ENCODE results near the gene AJM1. TPM values are rescaled to one million over a fixed set of nuclear protein-coding genes. Genes with fewer than 3 reads are reported as not detected.

The AJM1 gene
- total RNA-seq, 1 donor from 2014 or later, result 1.1 TPM

DNA sequence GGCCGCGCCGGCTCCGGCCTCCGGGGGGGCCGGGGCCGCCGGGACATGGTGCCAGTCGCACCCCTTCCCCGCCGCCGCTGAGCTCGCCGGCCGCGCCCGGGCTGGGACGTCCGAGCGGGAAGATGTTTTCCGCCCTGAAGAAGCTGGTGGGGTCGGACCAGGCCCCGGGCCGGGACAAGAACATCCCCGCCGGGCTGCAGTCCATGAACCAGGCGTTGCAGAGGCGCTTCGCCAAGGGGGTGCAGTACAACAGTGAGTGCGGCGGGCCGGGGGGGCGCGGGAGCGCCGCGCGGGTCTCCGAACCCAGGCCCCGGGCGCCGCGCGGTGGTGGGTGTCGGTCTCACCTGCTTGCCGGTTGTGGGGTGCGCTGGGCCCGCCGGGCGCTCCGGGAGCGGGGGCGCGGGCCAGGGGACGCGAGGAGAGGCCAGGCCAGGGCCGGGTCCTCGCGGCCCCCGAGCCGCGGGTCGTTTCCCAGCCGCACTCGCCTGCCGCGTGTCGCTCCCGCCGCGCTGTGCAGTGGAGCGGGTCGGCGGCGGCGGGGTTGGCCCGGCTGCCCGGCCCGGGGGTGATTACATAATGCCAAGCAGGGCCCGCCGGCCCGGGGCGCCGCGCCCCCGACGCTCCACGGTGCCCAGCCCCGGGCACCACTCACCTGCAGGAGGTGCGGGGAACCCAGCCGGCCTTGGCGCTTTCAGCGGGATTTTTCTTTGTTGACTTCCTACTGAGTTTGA, 34.0 kb upstream of the AJM1 start:
- peak; percentile 17 for ATAC-seq

- ATAC-seq, result no peak
Observed at GRCh38 chr9:136808806-136809158, 33.5 kb upstream of the AJM1 start.

DNA sequence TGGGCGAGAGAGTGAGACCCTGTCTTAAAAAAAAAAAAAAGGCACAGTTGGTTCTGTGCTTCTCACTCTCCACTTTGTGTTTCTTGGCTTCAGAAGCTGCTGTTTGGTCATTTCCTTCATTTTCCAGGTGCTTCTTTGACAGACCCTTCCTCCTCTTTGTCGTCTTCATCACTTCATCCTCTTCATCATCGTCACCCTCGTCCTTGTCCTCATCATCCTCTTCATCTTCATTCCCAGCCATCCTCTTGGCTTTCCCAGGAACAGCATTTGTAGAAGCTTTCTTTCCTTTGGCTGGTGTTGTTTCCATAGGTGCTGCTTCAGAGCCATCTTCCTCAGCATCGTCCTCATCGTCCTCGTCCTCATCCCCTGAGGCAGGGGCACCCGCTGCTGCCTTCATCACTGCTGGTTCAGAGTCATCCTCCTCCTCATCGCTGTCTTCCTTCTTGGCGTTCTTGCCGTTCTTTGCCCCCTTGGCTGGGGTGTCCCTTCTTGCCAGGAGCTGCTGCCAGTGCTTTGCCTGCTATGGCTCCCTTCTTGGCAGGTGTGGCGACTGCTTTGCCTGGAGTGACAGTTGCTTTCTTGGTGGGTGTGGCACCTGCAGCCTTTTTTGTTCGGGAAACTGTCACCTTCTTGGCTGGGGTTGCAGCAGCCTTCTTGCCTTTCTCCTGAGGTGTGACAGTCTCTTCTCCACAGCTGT, 27.4 kb upstream of the AJM1 start:
- ATAC-seq, result no peak

DNA sequence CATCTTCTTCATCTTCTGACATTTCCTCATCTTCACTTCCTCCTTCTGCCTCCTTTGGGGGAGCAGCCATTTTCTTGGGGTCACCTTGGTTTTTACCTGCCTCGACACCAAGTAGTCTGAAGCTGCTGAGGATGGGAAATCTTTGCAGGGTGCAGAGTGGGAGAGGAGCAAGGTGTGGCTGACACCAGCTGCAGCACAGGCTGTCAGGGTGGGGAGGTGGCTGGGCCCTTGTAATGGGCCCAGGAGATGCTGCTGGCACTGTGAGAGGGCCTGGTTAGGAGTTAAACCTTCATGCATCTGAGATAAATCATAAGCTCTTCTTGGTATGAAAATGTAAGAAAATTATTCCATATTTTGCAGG, 26.9 kb upstream of the AJM1 start:
- no peak for ATAC-seq

DNA sequence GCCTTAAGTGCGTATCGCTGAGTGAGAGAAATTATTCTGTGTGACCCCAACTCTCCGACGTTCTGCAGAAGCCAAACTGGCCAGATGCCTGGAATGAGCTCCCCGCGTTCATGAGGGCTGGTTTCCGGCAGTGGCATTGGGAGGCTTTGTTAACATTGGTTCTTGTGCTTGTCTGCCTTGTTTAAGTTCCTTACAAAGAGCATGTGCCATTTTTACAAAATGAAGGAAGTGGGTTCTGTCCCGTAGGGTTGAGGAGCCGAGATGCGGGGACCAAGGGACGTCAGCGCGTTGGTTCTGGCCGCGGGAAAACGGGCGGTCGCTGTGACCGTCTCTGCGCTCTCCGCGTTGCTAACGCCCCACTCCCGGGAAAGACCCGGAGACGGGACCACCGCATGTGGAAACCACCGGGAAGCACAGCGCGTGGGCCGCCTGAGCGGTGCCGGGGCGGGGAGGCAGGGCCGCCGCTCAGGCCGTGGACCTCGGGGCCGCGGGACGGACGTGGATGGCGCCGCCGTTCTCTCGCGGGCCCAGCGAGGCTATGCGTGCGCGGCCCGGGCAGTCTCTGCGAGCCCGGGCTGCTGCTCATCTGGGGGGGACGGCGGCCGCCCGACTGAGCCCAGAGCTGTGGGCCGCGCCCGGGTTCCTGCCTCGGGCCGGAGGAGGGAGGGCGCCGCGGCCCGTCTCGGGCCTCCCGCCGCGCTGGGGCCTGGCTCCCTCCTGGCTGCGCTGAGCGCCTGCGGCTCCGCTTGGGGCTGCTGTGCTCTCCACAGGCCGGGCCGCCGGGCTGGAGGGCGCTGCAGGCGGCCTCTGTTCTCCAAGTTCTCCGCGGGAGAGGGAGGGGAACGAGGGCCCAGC, 21.1 kb upstream of the AJM1 start:
- peak; percentile 22 for ATAC-seq

GRCh38 chr9:136821826-136822544, 20.3 kb upstream of the AJM1 start:
- no peak for ATAC-seq

- ATAC-seq, result peak; percentile 14
Observed at GRCh38 chr9:136823136-136824046, 18.9 kb upstream of the AJM1 start.

DNA sequence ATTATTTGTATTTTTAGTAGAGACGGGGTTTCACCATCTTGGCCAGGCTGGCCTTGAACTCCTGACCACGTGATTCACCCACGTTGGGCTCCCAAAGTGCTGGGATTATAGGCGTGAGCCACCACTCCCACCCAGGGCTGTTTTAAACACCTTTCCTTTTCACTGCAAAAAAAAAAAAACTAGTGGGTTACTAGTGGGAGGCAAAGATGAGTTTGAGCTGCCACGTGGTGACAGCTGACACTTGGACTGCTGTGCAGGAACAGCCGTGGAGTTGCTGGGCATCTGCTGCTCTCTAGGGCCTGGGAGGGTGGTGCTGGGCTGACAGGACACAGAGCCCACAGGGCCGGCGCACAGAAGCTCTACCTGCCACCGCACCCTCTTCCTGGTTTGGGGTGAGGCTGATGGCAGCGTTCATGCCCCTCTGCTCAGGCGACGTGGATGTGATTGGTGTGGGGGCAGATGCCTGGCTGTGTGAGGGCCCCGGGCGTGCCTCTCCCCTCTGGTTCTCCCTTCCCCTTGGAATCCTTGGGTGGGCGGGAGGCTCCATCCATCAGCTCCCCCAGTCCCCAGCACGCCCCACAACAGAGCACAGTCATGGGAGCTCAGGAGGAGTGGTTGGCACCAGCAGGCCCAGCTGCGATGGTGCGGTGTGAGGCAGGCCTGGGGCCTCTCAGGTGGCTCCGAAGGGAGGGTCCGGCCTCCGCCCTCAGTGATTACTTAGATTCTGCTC, 17.6 kb upstream of the AJM1 start:
- no peak for ATAC-seq

DNA sequence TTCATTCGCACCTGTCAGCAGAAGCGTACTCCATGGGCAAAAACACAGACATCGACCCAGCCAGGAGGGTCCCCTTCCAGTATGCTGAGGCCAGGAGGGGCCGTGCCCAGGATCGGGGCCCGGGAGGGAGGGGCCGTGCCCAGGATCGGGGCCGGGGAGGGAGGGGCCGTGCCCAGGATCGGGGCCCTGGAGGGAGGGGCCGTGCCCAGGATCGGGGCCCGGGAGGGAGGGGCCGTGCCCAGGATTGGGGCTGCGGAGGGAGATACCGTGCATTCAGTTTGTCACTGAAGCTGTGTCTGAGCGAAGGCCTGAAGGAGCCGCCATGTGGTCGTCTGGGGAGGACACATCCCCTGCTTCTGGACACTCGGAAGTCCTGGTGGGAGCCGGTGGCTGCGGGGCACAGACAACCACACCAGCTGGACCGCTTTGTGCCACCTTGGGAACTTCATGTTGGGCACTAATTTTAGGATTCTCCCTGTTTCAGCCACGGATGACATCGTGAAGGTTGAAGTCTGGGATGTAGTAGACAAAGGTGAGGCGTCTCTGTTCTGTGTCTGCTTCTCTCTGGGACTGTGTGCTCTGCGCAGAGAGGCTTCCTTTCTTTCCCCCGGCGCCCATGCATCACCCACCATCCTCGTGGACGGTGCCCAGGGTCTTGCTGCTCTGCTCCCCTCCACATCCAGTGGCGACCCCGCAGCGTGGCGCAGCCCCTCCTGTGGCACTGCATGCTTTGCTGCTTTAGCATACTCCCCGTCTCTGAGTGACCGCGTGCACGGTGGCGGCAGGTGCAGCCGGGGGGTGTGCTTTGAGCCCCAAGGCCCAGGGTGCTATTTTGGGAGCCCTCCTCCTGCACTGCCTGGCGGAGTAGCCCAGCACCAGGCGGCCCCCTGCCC, 16.7 kb upstream of the AJM1 start:
- ATAC-seq, result no peak

- ATAC-seq, result no peak
Observed at GRCh38 chr9:136826188-136826541, 16.1 kb upstream of the AJM1 start.

DNA sequence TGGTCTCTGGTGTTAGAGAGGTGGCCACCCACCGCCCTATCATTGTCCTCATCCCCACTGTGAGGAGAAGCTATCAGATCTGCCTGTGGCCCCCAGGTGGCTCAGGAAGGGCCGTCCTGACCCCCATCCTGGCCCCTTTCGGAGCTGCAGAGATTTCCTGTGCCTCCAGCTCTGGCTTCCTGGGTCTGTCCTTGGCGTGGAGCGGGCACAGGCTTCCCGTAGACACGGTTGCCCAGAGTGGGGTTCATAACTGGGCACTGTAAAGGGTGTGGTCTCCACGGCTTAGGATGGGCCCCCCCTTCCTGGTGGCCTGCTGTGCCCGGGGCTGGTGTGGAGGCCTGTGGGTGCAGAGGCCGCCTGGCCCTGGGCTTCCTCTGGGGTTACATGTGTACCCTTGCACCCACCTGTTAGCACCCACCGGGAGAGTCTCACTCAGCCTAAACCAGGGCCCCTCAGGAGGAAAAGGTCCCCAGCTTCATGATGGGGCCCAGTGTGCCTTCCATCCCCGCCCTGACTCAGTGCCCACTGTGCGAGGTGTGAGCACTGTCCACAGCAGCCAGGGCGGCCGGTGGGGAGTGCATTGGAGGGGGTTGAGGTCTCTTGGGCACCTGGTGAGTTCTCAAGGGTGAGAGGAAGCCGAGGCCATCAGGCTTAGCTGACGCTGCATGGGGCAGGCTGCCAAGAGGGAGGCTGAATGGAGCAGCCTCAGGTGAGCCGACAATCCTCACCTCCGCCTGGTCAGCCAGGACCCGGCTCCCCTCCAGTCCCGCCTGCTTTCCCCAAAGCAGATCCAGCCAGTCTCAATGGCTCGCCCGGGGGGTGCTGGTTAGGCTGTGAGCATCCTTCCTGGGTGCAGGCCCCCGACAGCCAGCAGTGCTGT, 15.3 kb upstream of the AJM1 start:
- ATAC-seq, result no peak

DNA sequence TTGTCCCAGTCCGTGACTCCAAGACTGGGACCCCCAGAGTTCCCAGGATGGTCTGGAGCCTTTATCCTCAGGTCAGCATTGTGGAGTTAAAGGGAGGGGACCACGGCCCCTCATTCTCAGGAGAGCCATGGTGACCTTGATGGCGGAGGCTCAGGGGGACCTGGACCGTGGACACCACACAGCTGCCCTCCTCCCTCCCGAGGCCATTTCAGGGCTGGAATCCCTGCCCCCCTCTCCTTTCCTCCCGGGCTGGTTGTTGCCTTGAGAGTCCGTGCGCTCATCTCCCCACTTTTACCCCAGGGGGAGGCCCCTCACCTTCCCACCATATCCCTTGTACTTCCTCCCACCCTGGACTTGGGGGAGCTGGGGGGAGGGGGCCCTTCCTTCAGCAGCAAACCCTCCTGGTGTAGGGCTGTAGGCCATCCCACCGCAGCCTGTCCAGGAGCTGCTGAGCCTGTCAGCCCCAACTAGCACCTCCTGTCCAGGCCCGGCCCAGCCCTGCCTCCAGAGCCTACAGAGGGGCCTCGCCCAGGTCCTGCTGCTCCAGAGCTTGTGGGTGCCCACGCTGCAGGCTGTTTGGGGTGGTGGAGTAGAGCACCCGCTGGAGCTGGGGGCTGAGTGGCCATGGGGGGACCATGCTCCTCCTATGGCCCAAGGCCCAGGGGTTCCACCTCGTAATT, 14.3 kb upstream of the AJM1 start:
- no peak for ATAC-seq

DNA sequence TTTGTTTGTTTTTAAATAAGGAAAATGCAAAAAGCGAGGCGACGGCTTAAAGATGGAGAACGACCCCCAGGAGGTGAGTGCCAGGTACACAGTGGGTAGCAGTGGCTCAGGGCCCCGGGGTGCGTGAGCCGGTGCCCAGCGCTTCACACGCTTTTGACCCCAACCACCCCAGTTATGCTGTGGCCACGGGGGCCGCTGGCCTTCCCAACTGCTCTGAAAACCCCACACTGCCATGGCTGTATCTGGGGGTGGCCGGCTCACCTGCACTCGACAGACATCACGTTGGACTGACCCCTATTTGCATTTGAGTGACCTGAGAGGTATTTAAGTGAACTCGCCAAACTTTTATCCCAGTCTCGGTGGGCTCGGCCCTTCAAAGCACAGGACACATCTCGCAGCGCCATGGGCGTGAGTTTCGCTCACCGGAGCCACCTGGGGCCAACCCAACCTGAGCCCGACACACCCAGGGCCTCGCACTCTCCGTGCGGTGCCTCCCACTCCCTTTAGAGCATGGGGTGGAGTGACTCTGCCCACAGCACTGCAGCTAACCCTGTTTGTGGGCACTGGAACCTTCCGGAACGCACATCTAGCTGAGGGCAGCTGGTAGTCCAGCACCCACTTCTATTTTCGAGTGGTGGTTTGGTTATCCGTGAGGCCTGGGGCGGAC, 13.7 kb upstream of the AJM1 start:
- ATAC-seq, result no peak

DNA sequence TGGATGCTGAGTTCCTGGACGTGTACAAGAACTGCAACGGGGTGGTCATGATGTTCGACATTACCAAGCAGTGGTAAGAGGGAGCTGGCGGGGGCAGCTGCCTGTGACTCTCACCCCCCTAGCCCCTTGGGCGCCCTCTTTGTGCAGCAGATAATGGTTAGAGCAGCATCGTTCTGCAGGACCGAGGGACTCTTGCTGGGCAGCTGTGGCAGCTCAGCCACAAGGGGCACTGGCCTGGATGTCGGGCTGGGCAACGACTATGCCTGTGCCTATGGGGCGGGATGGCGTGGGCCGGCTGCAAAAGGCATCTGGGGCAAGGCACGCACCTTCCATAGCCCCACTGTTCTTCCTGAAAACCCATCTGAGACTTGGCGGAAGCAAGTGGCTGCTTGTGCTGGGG, 12.9 kb upstream of the AJM1 start:
- ATAC-seq, result no peak

DNA sequence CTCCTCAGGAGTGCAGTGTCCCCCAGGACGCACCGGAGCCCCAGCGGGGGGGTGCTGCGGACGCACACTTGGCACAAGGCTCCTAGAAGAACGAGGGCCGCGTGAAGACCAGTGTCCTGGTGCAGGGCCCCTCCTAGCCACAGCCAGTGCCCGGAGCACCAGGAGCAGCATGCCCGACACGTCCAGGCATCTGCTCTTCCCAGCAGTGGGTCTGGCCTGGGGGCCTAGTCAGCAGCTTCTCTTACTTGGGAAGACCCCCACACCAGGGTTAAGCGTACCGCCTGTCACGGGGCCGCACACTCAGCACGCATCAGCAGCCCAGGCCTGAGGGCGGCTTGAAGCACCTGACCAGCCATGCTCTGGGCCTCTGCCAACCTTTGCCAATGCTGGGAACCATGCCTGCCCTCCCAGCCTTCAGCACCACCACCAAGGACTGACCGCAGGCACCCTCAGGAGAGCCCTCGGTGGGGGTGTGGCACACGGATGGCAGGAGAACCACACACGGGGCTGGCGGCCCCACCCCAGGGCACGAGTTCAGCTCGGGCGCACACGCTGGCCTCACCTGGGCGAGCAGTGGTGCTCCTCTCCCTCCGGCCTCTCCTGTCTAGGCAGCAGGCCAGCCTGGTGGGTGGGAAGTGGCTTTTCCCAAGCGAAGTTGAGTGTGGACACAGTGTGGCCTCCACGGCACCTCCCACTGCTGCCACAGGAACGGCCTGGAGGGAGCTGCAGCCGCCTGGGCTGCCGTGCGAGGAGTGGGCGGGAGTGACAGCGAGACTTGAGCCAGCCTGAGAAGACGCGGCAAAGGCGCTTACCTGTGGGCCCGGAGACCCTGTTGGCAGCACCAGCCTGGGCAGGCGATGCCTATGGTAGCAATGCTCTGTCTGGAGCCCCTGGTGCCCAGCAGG, 12.0 kb upstream of the AJM1 start:
- peak; percentile 7 for ATAC-seq

GRCh38 chr9:136831002-136831719, 11.1 kb upstream of the AJM1 start:
- ATAC-seq, result no peak
